Spinal cord (tissue), 10 donors: Measurements from ENCODE around the gene CMTM4. TPM values are rescaled to one million over a fixed set of nuclear protein-coding genes. Genes with fewer than 3 reads are reported as not detected.
"Not testable (repeated sequence)": the region's sequence is repeated elsewhere in the genome, so short reads cannot be mapped to it uniquely, and the experiment has no call there.

Source experiments
- DNase-seq, 6 donors: peaks; one replicate each; pipeline versions ENCODE4 v3.0.0 to v3.0.0-alpha.2; 2013 to 2015; ENCODE audit warnings: low spot score in 6 of 6, low read depth in 4 of 6
- H3K27ac ChIP-seq: one replicate; pipeline ENCODE4 v1.5.1; 2013; ENCODE audit warnings: low read depth, low read length, control low read depth
- H3K27me3 ChIP-seq: one replicate; pipeline ENCODE4 v1.6.1; 2013; ENCODE audit warnings: low read length; ENCODE audit not compliant: control insufficient read depth, insufficient read depth
- H3K36me3 ChIP-seq: one replicate; pipeline ENCODE4 v1.6.1; 2013; ENCODE audit warnings: low read length; ENCODE audit not compliant: control insufficient read depth, insufficient read depth
- H3K4me1 ChIP-seq: one replicate; pipeline ENCODE4 v1.6.1; 2013; ENCODE audit warnings: low read length; ENCODE audit not compliant: control insufficient read depth, insufficient read depth
- H3K4me3 ChIP-seq: one replicate; pipeline ENCODE4 v1.5.1; 2013; ENCODE audit warnings: low read depth, low read length, control low read depth
- H3K9me3 ChIP-seq: one replicate; pipeline ENCODE4 v1.6.1; 2013; ENCODE audit warnings: low read length; ENCODE audit not compliant: control insufficient read depth, insufficient read depth
- WGBS: methylation state at CpG from one replicate; pipeline ENCODE4 v1.1.5; 2013; ENCODE audit warnings: missing lambda C conversion rate; ENCODE audit not compliant: insufficient coverage; 5-methylcytosine and 5-hydroxymethylcytosine counted together
- polyA plus RNA-seq, 2 donors: library from polyadenylated mRNA; unstranded; fragments of 120-200 nt; gene quantifications; one replicate each; pipeline ENCODE4 v1.2.1, GENCODE V29; 2013; ENCODE audit not compliant: insufficient read length in 2 of 2
- small RNA-seq: library from RNA; depleted of rRNA; stranded (forward); fragments of <200 nt; gene quantifications from one replicate; pipeline ENCODE3, GENCODE V24; 2014; ENCODE audit warnings: low replicate concordance
- total RNA-seq, 2 donors: library from RNA; depleted of rRNA in 1 of 2; stranded (reverse); fragments of 120-200 nt in 1 of 2; fragments of >200 nt in 1 of 2; gene quantifications; one replicate each; pipeline versions ENCODE4 v1.2.3 to v1.2.4, GENCODE V29; 2013 to 2014
- donor health status: healthy.

CMTM4 gene
- total and polyA plus RNA-seq, 4 donors: 34.8 to 64.3 (median 50.6) TPM

GRCh38 chr16:66569131-66569530, 127.4 kb downstream of the CMTM4 start:
- Histone ChIP-seq H3K27me3 (no peaks in the 10 kb centered on the region), H3K4me1 (no peaks in the 10 kb centered on the region), H3K27ac (no peak overlapping the region), H3K4me3 (no peak overlapping the region), H3K36me3 (peaks cover 14% of the 10 kb centered on the region), H3K9me3 (peaks cover 1% of the 10 kb centered on the region)
- WGBS: no CpG with 5 or more reads among the region's 1 CpG
- no peak for DNase-seq

- WGBS: 100% methylated on average over 1 of the region's 2 CpGs
These were observed 128.2 kb downstream of the CMTM4 start for GRCh38 chr16:66568355-66568754.

GRCh38 chr16:66567270-66567669, 129.3 kb downstream of the CMTM4 start:
- H3K4me3 ChIP-seq, H3K27me3 ChIP-seq, H3K27ac ChIP-seq, H3K9me3 ChIP-seq, DNase-seq, H3K4me1 ChIP-seq: not testable (repeated sequence)
- no CpG with 5 or more reads among the region's 3 CpGs for WGBS
- peaks cover 14% of the 10 kb centered on the region for H3K36me3 ChIP-seq

More at GRCh38 chr16:66568355-66568754, 128.2 kb downstream of the CMTM4 start:
- no peak for DNase-seq
- H3K9me3 ChIP-seq: peaks cover 1% of the 10 kb centered on the region
- no peaks in the 10 kb centered on the region for H3K4me1 ChIP-seq
- H3K4me3 ChIP-seq: no peak overlapping the region
- H3K36me3 ChIP-seq: peaks cover 14% of the 10 kb centered on the region
- no peaks in the 10 kb centered on the region for H3K27me3 ChIP-seq
- H3K27ac ChIP-seq: no peak overlapping the region

- Histone ChIP-seq H3K27me3 (no peaks in the 10 kb centered on the region), H3K9me3 (peaks cover 1% of the 10 kb centered on the region), H3K27ac (no peak within 1 kb of the TSS), H3K36me3 (peaks cover 12% of the 10 kb centered on the region), H3K4me1 (no peaks in the 10 kb centered on the region), H3K4me3 (no peak within 1 kb of the TSS)
- DNase-seq: no peak
- 86% methylated on average over 52 of the region's 54 CpGs for WGBS
These were observed 130.3 kb downstream of the CMTM4 start, which contains the start of gene CMTM1 for GRCh38 chr16:66566051-66566901. Gene CMTM1 (plus strand): TSS chr16:66566439. CDS start chr16:66566514, 75 bp downstream.

Small RNAs within 50 kb of the gene (small RNA-seq; reads per million reads assigned to genes)
- not detected for gene CKLF-CMTM1

Other genes starting within 250 kb of the CMTM4 start
- 10 to 100 TPM; 32.6 to 42.8 TPM for gene TK2, start 146.6 kb downstream of the CMTM4 start, total RNA-seq
- gene TK2, start 146.6 kb downstream of the CMTM4 start, polyA plus RNA-seq: 10 to 100 TPM; 37.2 to 39.2 TPM
- gene CKLF, start 144.2 kb downstream of the CMTM4 start, total RNA-seq: 10 to 100 TPM; 40.3 to 65.1 TPM
- gene CKLF, start 144.2 kb downstream of the CMTM4 start, polyA plus RNA-seq: 10 to 100 TPM; 38.1 to 41.0 TPM
- 1 to 10 TPM; 4.5 to 8.9 TPM for gene CMTM1, start 130.3 kb downstream of the CMTM4 start, total RNA-seq
- gene CMTM1, start 130.3 kb downstream of the CMTM4 start, polyA plus RNA-seq: 10 to 100 TPM; 11.2 to 12.8 TPM
- 1 to 10 TPM in 1 of 2 donors, under 1 TPM in 1; 0.33 to 1.7 TPM for gene CMTM2, start 117.3 kb downstream of the CMTM4 start, total RNA-seq
- 1 to 10 TPM in 1 of 2 donors, under 1 TPM in 1; 0.48 to 1.5 TPM for gene CMTM2, start 117.3 kb downstream of the CMTM4 start, polyA plus RNA-seq
- 10 to 100 TPM; 13.7 to 22.0 TPM for gene CMTM3, start 92.0 kb downstream of the CMTM4 start, total RNA-seq
- 10 to 100 TPM; 41.0 to 48.4 TPM for gene CMTM3, start 92.0 kb downstream of the CMTM4 start, polyA plus RNA-seq
- gene DYNC1LI2, start 54.9 kb upstream of the CMTM4 start, total RNA-seq: 100 to 1,000 TPM; 137 to 194 TPM
- gene DYNC1LI2, start 54.9 kb upstream of the CMTM4 start, polyA plus RNA-seq: 100 to 1,000 TPM; 171 to 178 TPM
- under 1 TPM in 1 of 2 donors, not detected in 1; 0.10 TPM for gene TERB1, start 104.8 kb upstream of the CMTM4 start, total RNA-seq
- gene TERB1, start 104.8 kb upstream of the CMTM4 start, polyA plus RNA-seq: under 1 TPM in 1 of 2 donors, not detected in 1; 0.35 TPM
- 10 to 100 TPM; 79.4 to 93.5 TPM for gene NAE1, start 134.2 kb upstream of the CMTM4 start, total RNA-seq
- gene NAE1, start 134.2 kb upstream of the CMTM4 start, polyA plus RNA-seq: 10 to 100 TPM; 87.2 to 91.0 TPM
- gene CA7, start 147.7 kb upstream of the CMTM4 start, total RNA-seq: under 1 TPM; 0.30 to 0.50 TPM
- under 1 TPM; 0.49 to 0.86 TPM for gene CA7, start 147.7 kb upstream of the CMTM4 start, polyA plus RNA-seq
- gene PDP2, start 183.8 kb upstream of the CMTM4 start, total RNA-seq: 10 to 100 TPM; 11.4 to 13.2 TPM
- gene PDP2, start 183.8 kb upstream of the CMTM4 start, polyA plus RNA-seq: 10 to 100 TPM; 12.7 to 14.4 TPM
- not detected for gene CDH16, start 222.1 kb upstream of the CMTM4 start, total RNA-seq
- 1 to 10 TPM in 1 of 2 donors, under 1 TPM in 1; 0.67 to 1.8 TPM for gene CDH16, start 222.1 kb upstream of the CMTM4 start, polyA plus RNA-seq
- 1 to 10 TPM; 1.8 to 6.0 TPM for gene RRAD, start 228.8 kb upstream of the CMTM4 start, total RNA-seq
- gene RRAD, start 228.8 kb upstream of the CMTM4 start, polyA plus RNA-seq: 1 to 10 TPM; 1.3 to 2.3 TPM
- 100 to 1,000 TPM in 1 of 2 donors, 10 to 100 TPM in 1; 52.7 to 121 TPM for gene CIAO2B, start 237.7 kb upstream of the CMTM4 start, total RNA-seq
- 100 to 1,000 TPM; 134 to 138 TPM for gene CIAO2B, start 237.7 kb upstream of the CMTM4 start, polyA plus RNA-seq
- gene CES2, start 238.8 kb upstream of the CMTM4 start, total RNA-seq: 10 to 100 TPM; 22.9 to 41.5 TPM
- gene CES2, start 238.8 kb upstream of the CMTM4 start, polyA plus RNA-seq: 10 to 100 TPM; 42.0 to 50.2 TPM